ENCODE data around the gene FAM193B. TPM values are rescaled to one million over a fixed set of nuclear protein-coding genes. Genes with fewer than 3 reads are reported as not detected.

Gene FAM193B
- total and polyA plus RNA-seq, 2 of the 13 experiments (the other 11 are each of a cell fraction or from before 2014, with no cell fraction given): 21.2 to 40.9 TPM

- TF ChIP-seq ZMAT3 (CRISPR knock-in tag; conservative IDR thresholded peaks at IDR 0.05) (no peak), RBM22 (optimal IDR thresholded peaks at IDR 0.05; ENCODE audit: low read length) (peak; percentile 60), RFX5 (IDR thresholded peaks at IDR 0.05; ENCODE audit: low read depth, low read length) (peak; percentile 97), TBP (CRISPR knock-in tag; IDR thresholded peaks at IDR 0.05) (no peak), ZNF460 (CRISPR knock-in tag; IDR thresholded peaks at IDR 0.05; ENCODE audit: borderline replicate concordance) (no peak), MBD4 (IDR thresholded peaks at IDR 0.05; ENCODE audit: borderline replicate concordance, low read length) (no peak), ZNF639 (CRISPR knock-in tag; conservative IDR thresholded peaks at IDR 0.05) (peak; percentile 95), SIN3A (IDR thresholded peaks at IDR 0.05; ENCODE audit: borderline replicate concordance, low read depth, low read length) (peak; percentile 95; the same call in 1 of the 2 replicates), ZNF441 (CRISPR knock-in tag; IDR thresholded peaks at IDR 0.05; ENCODE audit: borderline replicate concordance) (0 out of 2 replicates have a peak, but pooled peaks have one; percentile 26), ZBTB7A (CRISPR knock-in tag; IDR thresholded peaks at IDR 0.05) (peak; percentile 73), ISX (CRISPR knock-in tag; conservative IDR thresholded peaks at IDR 0.05) (0 out of 2 replicates have a peak, but pooled peaks have one; percentile 23), SMC3 (IDR thresholded peaks at IDR 0.05; ENCODE audit: low read length) (no peak), ZBTB1 (CRISPR knock-in tag; IDR thresholded peaks at IDR 0.05; ENCODE audit: borderline replicate concordance) (no peak), MAFF (IDR thresholded peaks at IDR 0.05; ENCODE audit: low read depth, low read length) (no peak), ZNF17 (CRISPR knock-in tag; IDR thresholded peaks at IDR 0.05) (no peak), ZNF382 (CRISPR knock-in tag; IDR thresholded peaks at IDR 0.05; ENCODE audit: borderline replicate concordance) (no peak), ZBTB49 (CRISPR knock-in tag; IDR thresholded peaks at IDR 0.05; ENCODE audit: borderline replicate concordance) (no peak), ZNF615 (CRISPR knock-in tag; IDR thresholded peaks at IDR 0.05; ENCODE audit: borderline replicate concordance) (peak; percentile 84; the same call in 1 of the 2 replicates), RORA (CRISPR knock-in tag; IDR thresholded peaks at IDR 0.05) (no peak), SIN3B (IDR thresholded peaks at IDR 0.05; ENCODE audit: low read length) (peak; percentile 78), ZBTB43 (CRISPR knock-in tag; conservative IDR thresholded peaks at IDR 0.05) (no peak), POGK (CRISPR knock-in tag; conservative IDR thresholded peaks at IDR 0.05) (peak; percentile 64; the same call in 1 of the 2 replicates), ZNF746 (CRISPR knock-in tag; IDR thresholded peaks at IDR 0.05) (no peak), XRCC5 (optimal IDR thresholded peaks at IDR 0.05; ENCODE audit: low read length) (peak; percentile 81)
Measured at GRCh38 chr5:177516601-177517568, 37.5 kb downstream of the FAM193B start, which contains the start of gene DDX41 (continued).
